PC-3 (cell line): ENCODE results near the gene MRPL50.

Experiments used
- EZH2 ChIP-seq: fragments of 300-600 bp; sonication (generic); IDR thresholded peaks from one replicate; pipeline ENCODE4 v1.6.1; 2017; ENCODE audit warnings: antibody characterized with exemption, mild to moderate bottlenecking, low read length; ENCODE audit not compliant: unreplicated experiment
- TF ChIP-seq, protein P1 (sequence below): fragments of 300-600 bp; sonication (generic); conservative IDR thresholded peaks from 2 replicates; pipeline ENCODE4 v1.5.1; 2017; ENCODE audit warnings: antibody characterized with exemption, low read depth, mild to moderate bottlenecking, low read length

DNA sequence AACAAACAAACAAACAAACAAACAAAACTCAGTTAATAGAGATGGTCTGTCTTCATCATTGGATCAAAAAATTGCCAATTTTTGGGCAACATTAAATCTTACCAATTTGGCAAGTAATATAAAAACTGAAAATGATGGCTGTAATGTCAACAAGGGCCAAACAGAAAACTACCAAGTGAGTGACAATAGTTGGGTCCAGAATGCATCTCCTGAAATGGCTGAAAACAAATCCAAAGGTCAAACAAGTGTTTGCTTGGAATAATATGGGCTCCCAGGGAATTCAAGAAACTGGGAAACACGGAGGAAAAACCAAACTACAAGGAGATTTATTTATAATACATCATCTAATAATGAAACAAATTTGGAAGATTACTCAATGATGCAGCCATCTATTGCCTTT lies 38.7 kb downstream of the MRPL50 start:
- TF ChIP-seq, protein P1, sequence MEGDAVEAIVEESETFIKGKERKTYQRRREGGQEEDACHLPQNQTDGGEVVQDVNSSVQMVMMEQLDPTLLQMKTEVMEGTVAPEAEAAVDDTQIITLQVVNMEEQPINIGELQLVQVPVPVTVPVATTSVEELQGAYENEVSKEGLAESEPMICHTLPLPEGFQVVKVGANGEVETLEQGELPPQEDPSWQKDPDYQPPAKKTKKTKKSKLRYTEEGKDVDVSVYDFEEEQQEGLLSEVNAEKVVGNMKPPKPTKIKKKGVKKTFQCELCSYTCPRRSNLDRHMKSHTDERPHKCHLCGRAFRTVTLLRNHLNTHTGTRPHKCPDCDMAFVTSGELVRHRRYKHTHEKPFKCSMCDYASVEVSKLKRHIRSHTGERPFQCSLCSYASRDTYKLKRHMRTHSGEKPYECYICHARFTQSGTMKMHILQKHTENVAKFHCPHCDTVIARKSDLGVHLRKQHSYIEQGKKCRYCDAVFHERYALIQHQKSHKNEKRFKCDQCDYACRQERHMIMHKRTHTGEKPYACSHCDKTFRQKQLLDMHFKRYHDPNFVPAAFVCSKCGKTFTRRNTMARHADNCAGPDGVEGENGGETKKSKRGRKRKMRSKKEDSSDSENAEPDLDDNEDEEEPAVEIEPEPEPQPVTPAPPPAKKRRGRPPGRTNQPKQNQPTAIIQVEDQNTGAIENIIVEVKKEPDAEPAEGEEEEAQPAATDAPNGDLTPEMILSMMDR: no peak
- TF ChIP-seq EZH2: no peak
